Astrocyte of the cerebellum (primary cell): Measurements from ENCODE around the gene LEF1.
A peak's percentile ranks its signal among the peaks of the same experiment; 100 is the strongest.

Experiments
- DNase-seq: peaks from one replicate; pipeline ENCODE4 v3.0.0-alpha.2; 2011; ENCODE audit warnings: low read depth
- H3K4me3 ChIP-seq: 2 replicates; pipeline ENCODE4 v1.5.1; 2011; ENCODE audit warnings: mild to moderate bottlenecking, low read depth, low read length, moderate library complexity
- CTCF ChIP-seq: IDR thresholded peaks from 2 replicates; pipeline ENCODE4 v1.5.1; 2012; ENCODE audit warnings: low read length, low read depth, moderate library complexity, mild to moderate bottlenecking; ENCODE audit errors: missing control alignments
- in situ Hi-C: cut with HindIII; loops from 2 replicates; pipeline ENCODE4 v1.10.0; 2017; ENCODE audit warnings: low sequenced_read_pairs

LEF1 gene

GRCh38 chr4:108168160-108168670 is 517 bp downstream of the LEF1 start:
- TF ChIP-seq CTCF = no peak
- no peak for DNase-seq
- H3K4me3 ChIP-seq = peak overlapping the region; percentile 56
- in situ Hi-C loops = no loop called here

GRCh38 chr4:108166441-108167315 is 2.1 kb downstream of the LEF1 start:
- TF ChIP-seq CTCF = no peak
- in situ Hi-C loops = no loop called here
- DNase-seq = no peak
- peak overlapping the region; percentile 56 for H3K4me3 ChIP-seq

- in situ Hi-C loops = no loop called here
- no peak for DNase-seq
- TF ChIP-seq CTCF = no peak
- H3K4me3 ChIP-seq = peak overlapping the region; percentile 56
These were observed 2.7 kb downstream of the LEF1 start for GRCh38 chr4:108166038-108166437.

- in situ Hi-C loops = no loop called here
- H3K4me3 ChIP-seq = no peak overlapping the region
- TF ChIP-seq CTCF = no peak
- no peak for DNase-seq
These were observed 3.1 kb downstream of the LEF1 start for GRCh38 chr4:108165586-108165985.

GRCh38 chr4:108163351-108163750 is 5.4 kb downstream of the LEF1 start:
- in situ Hi-C loops = no loop called here
- no peak for DNase-seq
- no peak for TF ChIP-seq CTCF
- no peak overlapping the region for H3K4me3 ChIP-seq

- in situ Hi-C loops = no loop called here
- no peak for TF ChIP-seq CTCF
- no peak for DNase-seq
- H3K4me3 ChIP-seq = no peak overlapping the region
These were observed 7.9 kb downstream of the LEF1 start for GRCh38 chr4:108160741-108161352.
